Hypothalamus (tissue), 51 donors: ENCODE measurements around the gene FOXK1.

Source experiments
- DNase-seq, 51 donors: peaks; one replicate each; lab custom pipeline; 2025; lab: John Stamatoyannopoulos, UW

The FOXK1 gene

GRCh38 chr7:4693152-4693551, 11.1 kb downstream of the FOXK1 start:
- no peak for DNase-seq

DNA sequence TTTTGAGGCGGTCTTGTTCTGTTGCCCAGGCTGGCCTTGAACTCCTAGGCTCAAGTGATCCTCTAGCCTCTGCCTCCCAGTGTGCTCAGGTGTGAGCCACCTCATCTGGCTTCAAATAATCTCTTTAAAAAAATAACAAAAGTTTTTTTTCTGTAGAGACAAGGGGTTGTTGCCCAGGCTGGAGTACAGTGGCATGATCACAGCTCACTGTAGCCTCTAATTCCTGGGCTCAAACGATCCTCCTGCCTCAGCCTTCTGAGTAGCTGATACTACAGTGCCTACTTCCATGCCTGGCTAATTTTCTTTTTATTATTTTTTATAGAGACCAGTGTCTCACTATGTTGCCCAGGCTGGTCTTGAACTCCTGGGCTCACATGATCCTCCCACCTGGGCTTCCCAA, 11.7 kb downstream of the FOXK1 start:
- DNase-seq: no peak

- DNase-seq: no peak
Observed at GRCh38 chr7:4694305-4694704, 12.2 kb downstream of the FOXK1 start.

DNA sequence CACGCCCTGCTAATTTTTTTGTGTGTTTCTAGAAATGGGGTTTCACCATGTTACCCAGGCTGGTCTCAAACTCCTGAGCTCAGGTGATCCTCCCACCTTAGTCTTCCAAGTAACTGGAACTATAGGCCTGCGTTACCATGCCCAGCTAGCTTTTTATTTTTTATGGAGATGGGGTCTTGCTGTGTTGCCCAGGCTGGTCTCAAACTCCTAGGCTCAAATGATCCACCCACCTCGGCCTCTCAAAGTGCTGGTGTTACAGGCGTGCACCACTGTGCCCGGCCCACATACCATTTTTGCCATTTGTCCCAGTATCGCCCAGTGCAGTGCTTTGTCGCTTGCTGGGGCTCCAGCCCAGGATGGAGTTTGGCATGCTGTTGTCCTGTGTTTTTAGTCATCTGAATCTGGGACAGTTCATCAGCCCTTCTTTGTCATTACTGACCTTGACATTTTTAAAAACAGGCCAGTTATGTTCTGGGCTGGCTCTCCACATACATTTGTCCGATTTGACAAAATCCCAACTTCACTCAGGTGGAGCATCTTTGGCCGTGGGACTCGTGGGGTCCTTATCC, 16.7 kb downstream of the FOXK1 start:
- DNase-seq: no peak

DNA sequence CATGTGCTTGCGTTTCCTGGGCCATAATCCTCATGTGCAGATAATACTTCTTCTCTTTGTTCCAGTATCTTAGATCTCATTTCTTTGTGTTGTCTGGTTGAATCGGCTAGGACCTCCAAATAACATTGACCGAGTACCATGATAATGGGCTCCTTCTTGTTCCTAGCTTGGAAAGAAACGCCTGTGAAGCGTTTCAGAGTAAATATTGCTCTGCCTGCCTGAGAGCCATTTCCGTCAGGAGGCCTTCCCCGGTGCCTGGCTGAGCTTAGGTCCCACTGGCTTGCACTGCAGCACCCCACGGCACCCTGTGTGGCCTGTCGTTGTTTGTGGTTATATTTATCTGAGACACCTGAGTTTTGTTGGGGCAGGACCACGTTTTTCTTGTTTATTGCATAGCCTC, 17.7 kb downstream of the FOXK1 start:
- DNase-seq: no peak

DNA sequence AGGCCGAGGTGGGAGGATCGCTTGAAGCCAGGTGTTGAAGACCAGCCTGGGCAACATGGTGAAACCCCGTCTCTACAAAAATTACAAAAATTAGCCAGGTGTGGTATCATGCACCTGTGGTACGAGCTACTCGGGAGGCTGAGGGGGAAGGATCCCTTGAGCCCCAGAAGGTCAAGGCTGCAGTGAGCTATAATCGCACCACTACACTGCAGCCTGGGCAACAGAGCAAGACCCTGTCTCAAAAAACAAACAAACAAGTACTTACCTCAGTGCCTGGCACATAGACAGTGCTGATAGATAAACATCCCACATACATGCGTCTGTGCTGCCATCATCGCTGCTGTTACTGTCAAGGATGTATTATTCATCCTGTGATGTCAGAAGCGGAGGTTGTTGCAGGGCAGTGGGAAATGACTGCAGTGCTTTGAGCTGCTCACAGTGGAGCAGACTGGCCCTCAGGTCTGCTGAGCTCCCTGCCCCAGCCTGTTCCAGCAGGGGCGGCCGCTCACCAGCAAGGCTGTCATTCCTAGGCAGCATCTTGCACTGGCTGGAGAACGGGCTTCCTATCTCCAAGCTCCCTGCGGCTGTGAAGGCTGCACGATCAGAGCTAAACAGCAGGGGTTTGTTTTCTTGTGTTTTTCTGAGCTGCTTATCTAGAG, 18.6 kb downstream of the FOXK1 start:
- peak in 1 of 51 donors; percentile 33 for DNase-seq

GRCh38 chr7:4702961-4703512, 20.9 kb downstream of the FOXK1 start:
- no peak for DNase-seq

DNA sequence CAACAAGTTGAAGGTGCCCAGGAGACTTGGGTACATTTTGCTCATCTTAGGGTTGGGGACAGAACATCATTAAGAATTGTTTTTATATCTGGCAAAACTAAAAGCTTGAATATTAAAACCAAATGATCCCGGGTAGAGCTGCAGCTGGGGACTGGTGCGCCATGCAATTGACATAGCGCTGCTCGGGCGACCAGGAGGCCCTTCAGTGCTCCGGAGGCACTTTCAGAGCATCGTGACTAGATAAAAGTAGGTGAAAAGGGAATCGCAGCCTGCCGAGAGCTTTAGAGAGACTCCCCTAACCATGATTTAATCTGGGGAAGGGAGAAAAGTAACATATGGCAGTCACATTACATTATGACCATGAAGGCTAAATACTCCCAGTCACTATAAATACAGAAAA, 21.4 kb downstream of the FOXK1 start:
- no peak for DNase-seq

GRCh38 chr7:4706384-4707216, 24.5 kb downstream of the FOXK1 start:
- DNase-seq: peak in 1 of 51 donors; percentile 20

DNA sequence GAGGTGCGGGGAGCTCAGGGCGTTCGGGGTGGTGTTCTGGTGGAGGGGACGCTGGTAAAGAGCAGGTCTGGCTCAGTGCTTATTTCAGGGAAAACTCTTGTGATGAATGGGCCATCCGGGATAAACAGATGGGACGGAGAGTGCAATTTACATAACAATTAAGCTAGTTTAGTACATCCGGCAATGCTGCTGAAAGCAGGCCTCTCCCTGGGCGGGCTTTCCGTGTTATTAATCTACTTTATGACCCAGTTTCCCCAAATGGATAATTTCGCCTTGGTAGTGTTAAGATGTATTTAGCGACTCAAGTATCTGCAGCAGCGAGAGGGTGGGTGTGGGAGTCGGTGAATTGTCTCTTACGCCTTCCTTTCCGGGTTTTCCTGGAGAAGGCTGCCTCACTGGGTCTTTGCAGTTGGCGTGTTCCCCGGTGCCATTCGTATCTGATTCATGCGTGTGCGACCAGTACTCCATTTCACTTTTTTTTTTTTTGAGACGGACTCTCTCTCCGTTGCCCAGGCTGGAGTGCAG, 25.2 kb downstream of the FOXK1 start:
- DNase-seq: peak in 2 of 51 donors; percentile 52 to 56

- no peak for DNase-seq
Observed at GRCh38 chr7:4707980-4708411, 25.9 kb downstream of the FOXK1 start.

GRCh38 chr7:4709187-4709586, 27.1 kb downstream of the FOXK1 start:
- no peak for DNase-seq

DNA sequence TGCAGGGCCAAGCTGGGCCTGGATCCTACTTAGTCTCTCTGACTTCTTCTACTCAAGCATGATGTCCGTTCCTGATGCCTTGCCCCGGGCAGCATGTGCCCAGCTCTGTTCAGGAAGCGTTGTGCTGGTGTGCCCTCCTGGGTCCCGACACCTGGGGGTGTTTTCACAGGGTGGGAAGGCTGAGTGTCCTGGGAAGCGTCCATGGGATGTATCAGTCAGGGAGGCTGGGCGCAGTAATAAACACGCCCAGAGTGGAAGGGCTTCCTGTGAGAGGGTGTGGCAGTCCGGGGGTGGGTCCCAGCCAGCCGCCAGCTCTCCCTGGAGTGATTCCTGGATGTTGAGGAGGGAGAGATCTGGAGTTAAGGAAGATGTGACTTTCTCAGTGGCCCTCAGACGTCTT, 29.0 kb downstream of the FOXK1 start:
- no peak for DNase-seq

DNA sequence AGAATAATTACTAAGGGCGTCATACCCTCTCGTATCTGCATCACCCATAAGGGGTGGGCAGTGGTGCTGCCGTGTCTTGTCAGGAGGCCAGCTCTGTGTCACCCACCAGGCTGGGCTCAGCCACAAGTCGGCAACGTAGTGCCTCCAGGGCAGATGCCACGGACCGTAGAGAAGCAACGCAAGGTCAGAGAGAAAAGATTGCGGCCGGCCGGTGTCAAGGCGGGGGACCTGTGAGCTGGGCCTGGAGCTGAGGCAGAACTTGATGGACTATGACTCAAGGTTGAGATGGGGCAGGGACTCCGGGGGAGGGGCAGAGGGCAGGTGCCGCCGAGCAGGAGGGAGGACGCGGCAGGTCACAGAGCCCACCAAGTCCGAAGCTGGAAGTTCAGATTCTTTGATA, 29.5 kb downstream of the FOXK1 start:
- no peak for DNase-seq

DNA sequence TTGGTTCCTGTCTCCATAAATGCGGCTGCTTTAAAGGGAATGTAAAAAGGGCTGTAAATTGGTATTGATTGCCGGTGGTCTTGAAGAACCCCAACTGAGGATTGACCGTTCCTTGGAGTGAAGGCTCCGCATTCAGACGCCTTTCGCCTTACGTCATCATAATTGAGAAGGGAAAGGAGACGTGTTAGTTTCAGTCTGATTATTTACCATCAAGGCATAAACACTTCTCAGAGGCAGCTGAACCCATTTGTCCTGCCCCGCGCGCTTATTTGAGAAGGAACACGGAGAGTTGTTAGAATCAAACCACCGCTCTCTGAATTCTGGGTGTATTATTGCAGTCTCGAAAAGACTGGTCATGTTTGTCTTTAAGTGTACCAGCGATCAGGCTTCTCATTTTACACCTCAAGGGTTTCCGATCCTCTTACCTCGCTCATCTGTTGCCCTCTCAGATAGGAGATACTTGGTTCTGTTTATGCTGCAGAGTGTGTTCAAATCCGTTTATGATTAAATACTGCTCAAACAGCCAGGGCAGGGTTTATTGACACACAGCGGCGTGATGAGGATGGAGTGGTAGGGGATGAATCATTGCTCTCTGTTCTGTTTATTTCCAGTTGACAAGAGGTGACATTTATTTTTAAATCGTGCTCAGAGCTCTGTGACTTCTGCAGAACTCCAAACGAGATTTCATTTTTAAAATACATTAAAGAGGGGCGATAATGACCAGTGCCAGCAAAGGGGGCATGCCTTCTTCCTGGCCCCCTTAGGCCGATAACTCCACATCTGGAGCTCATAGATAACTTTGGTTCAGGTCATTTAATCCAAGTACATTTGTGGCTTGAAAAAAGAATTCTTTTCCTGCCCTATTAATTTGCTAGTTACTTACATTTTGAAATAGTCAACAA, 30.4 kb downstream of the FOXK1 start:
- no peak for DNase-seq

DNA sequence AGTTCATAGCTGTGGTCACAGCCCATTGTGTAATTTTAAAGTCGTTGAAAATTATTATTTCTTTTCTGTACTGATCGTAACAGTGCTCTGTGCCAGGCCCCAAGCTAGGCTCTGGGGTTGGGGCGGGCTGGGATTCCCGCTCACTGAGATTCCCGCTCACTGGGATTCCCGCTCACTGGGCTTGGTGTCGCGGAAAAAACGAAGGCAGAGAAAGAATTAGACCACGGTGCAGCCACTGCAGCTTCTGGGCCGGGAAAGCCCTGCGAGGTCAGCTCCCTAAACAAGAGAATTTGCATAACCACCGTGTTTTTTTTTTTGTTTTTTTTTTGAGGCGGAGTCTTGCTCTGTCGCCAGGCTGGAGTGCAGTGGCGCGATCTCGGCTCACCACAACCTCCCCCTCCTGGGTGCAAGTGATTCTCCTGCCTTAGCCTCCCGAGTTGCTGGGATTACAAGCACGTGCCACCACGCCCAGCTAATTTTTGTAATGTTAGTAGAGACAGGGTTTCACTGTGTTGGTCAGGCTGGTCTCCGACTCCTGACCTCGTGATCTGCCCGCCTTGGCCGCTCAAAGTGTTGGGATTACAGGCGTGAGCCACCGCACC, 31.2 kb downstream of the FOXK1 start:
- no peak for DNase-seq

GRCh38 chr7:4714161-4714700, 32.1 kb downstream of the FOXK1 start:
- no peak for DNase-seq

GRCh38 chr7:4714767-4715409, 32.8 kb downstream of the FOXK1 start:
- no peak for DNase-seq

DNA sequence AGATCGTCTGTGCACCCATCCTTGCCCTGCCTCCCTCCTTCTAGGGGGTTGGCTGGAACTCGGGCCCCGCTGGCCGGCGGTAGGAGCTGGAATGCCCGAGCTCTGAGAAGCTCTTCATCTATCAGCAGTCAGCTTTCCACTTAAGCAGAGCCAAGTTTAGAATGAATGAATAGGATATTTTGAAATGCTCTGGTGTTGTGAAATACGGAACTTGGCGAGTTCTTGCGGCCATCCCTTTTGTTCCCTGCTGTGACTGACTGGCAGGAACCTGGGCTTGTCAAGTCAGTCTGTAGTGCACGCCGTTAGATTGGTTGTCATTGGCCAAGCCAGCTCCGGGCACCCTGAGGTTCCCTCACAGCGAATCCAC, 33.3 kb downstream of the FOXK1 start:
- DNase-seq: peak in 33 of 51 donors; percentile 17 to 73 (median 48)
